Adrenal gland (tissue), 12 donors: Measurements from ENCODE around the gene FTL. TPM values are rescaled to one million over a fixed set of nuclear protein-coding genes. Genes with fewer than 3 reads are reported as not detected.
A peak's percentile ranks its signal among the peaks of the same experiment; 100 is the strongest.

Source experiments
- DNase-seq, 7 donors: peaks; one replicate each; pipeline ENCODE4 v3.0.0-alpha.2; 2019 to 2020
- H3K27ac ChIP-seq, 5 donors: fragments of 200-600 bp; sonication (generic) in 4 of 5; 1 replicate in 3 of 5; 2 replicates in 2 of 5; pipeline versions ENCODE4 v1.5.1 to v1.8.0; 2016 to 2020; ENCODE audit warnings: mild to moderate bottlenecking in 1 of 5
- H3K27me3 ChIP-seq: fragments of 200-600 bp; 2 replicates; pipeline ENCODE4 v1.8.0; 2021
- H3K36me3 ChIP-seq, 2 donors: fragments of 200-600 bp; replicated peaks in 1 of 2; 1 replicate in 1 of 2; 2 replicates in 1 of 2; pipeline versions ENCODE4 v1.5.1 to v1.8.0; 2018 to 2022
- H3K4me1 ChIP-seq, 2 donors: fragments of 200-600 bp; replicated peaks in 1 of 2; 1 replicate in 1 of 2; 2 replicates in 1 of 2; pipeline versions ENCODE4 v1.5.1 to v1.8.0; 2018 to 2021
- H3K4me3 ChIP-seq, 4 donors: fragments of 200-600 bp; sonication (generic) in 3 of 4; one replicate each; pipeline ENCODE4 v1.5.1; 2016 to 2018
- H3K9me3 ChIP-seq, 3 donors: fragments of 200-600 bp; sonication (generic) in 1 of 3; replicated peaks in 1 of 3; 1 replicate in 2 of 3; 2 replicates in 1 of 3; pipeline versions ENCODE4 v1.5.1 to v1.8.0; 2016 to 2021
- CTCF ChIP-seq, 6 experiments: fragments of 450-650 bp in 4 of 6; fragments of 200-600 bp in 2 of 6; sonication (generic) in 1 of 6; IDR thresholded peaks; 1 replicate in 5 of 6; 2 replicates in 1 of 6; pipeline versions ENCODE4 v1.5.1 to v1.8.0; 2016 to 2021; ENCODE audit warnings: antibody characterized with exemption in 6 of 6, mild to moderate bottlenecking in 2 of 6, moderate library complexity in 1 of 6
- POLR2A ChIP-seq, 2 donors: fragments of 450-650 bp; IDR thresholded peaks; one replicate each; pipeline ENCODE4 v1.6.1; 2017; ENCODE audit warnings: antibody characterized with exemption in 2 of 2, mild to moderate bottlenecking in 2 of 2, moderate library complexity in 1 of 2
- WGBS, 4 donors: extraction: QIAGEN DNeasy Blood & Tissue Kit in 2 of 4; methylation state at CpG; one replicate each; pipeline versions ENCODE4 v1.1.5 to v1.1.7; 2013 to 2017; 5-methylcytosine and 5-hydroxymethylcytosine counted together
- intact Hi-C, 2 donors: fragments of 100-400 bp; cut with DNase I; formaldehyde crosslinking; loops; one replicate each; pipeline versions ENCODE4 v1.14.1 to v1.15.0; 2022 to 2023
- polyA plus RNA-seq, 3 donors: library from polyadenylated mRNA; stranded (reverse); fragments of 200-250 nt in 2 of 3; fragments of 350-450 nt in 1 of 3; fragmentation: Illumina TruSeq in 1 of 3; extraction: RNeasy Lipid Tissue Mini Kit (QIAGEN cat#74804) in 1 of 3; gene quantifications; one replicate each; pipeline ENCODE4 v1.2.3, GENCODE V29; 2013 to 2014
- total RNA-seq, 9 donors: library from RNA; depleted of rRNA in 4 of 9; stranded (reverse); fragments of >200 nt in 4 of 9; fragments of 120-200 nt in 1 of 9; fragmentation: NEBNext Ultra II Directional in 1 of 9; extraction: Animal tissue kit (Norgen Biotek cat#: 25700) in 1 of 9; gene quantifications; one replicate each; pipeline versions ENCODE4 v1.1.0 to v1.2.4, GENCODE V29; 2013 to 2023
- donor health status: healthy with polysubstance abuse.
- donor health status: Bipolar disorder and iron deficiency.
- donor health status: DM: yes; HTN: yes; CAD: no.
- donor health status: DM: no; HTN: no; CAD: no.
- donor health status: DM: no; HTN: no; CAD: no.
- donor health status: DM: yes; HTN: yes; CAD: no.

The FTL gene
- total and polyA plus RNA-seq, 12 donors = 2,288 to 11,726 (median 4,068) TPM

DNA sequence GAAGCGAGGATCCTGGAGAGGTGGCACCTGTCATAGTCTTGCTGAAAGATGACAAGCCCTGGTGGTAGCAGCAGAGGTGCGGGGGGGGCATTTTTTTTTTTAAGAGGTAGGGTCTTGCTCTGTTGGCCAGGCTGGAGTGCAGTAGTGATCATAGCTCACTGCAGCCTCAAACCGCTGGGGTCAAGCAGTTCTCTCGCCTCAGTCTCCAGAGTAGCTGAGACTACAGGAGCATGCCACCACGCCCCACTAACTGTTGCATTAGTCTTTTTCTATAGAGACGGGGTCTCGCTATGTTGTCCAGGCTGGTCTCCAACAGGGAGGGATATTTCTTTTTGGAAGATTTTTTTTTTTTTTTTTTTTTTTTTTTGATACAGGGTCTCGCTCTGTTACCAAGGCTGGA lies 7.1 kb upstream of the FTL start:
- no peak for DNase-seq
- Histone ChIP-seq H3K4me3 (no peak overlapping the region), H3K36me3 (no peaks in the 10 kb centered on the region), H3K4me1 (peaks cover 0 to 10% of the 10 kb centered on the region in 2 donors), H3K27me3 (no peaks in the 10 kb centered on the region), H3K27ac (no peak overlapping the region), H3K9me3 (no peaks in the 10 kb centered on the region)
- 93 to 94% (median 93%) methylated on average over 8 of the region's 8 CpGs for WGBS, 4 donors
- intact Hi-C loops = no loop called here
- TF ChIP-seq POLR2A (IDR thresholded peaks at IDR 0.05) (no peak), CTCF (IDR thresholded peaks at IDR 0.05) (no peak)

- Histone ChIP-seq H3K4me1 (peaks cover 15 to 25% of the 10 kb centered on the region in 2 donors), H3K27ac (no peak overlapping the region), H3K27me3 (no peaks in the 10 kb centered on the region), H3K36me3 (no peaks in the 10 kb centered on the region), H3K9me3 (no peaks in the 10 kb centered on the region), H3K4me3 (no peak overlapping the region)
- TF ChIP-seq POLR2A (IDR thresholded peaks at IDR 0.05) = no peak
- no peak for TF ChIP-seq CTCF (IDR thresholded peaks at IDR 0.05)
- intact Hi-C loops = loop anchor here in 1 of 2 donors (10.0 kb wide), 1 partner anchor 85 kb away; the partner anchor contains the start of gene PPP1R15A
- WGBS, 4 donors = 80 to 85% (median 82%) methylated on average over 16 of the region's 16 CpGs
- DNase-seq = no peak
These were observed 5.5 kb upstream of the FTL start for GRCh38 chr19:48959341-48960239.

DNA sequence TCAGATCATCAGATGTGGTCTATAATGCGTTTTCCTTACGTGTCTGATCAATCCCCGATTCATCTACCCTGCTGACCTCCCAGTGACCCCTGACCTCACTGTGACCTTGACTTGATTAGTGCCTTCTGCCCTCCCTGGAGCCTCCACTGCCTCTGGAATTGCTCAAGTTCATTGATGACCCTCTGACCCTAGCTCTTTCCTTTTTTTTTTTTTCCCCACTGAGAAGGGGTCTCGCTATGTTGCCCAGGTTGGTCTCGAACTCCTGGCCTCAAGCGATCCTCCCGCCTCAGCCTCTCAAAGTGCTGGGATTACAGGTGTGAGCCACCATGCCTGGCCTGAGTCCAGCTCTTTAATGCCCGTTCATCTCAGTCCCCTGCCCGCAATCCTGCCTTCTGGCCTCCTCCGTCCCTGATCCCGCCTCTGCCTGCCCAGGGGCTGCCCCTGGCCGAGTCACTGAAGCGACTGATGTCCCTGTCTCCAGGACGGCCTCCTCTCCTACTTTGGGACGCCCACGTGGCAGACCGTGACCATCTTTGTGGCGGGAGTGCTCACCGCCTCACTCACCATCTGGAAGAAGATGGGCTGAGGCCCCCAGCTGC lies 4.0 kb upstream of the FTL start:
- H3K4me3 ChIP-seq = no peak overlapping the region
- DNase-seq = no peak
- H3K27me3 ChIP-seq = no peaks in the 10 kb centered on the region
- WGBS, 4 donors = 85 to 90% (median 85%) methylated on average over 19 of the region's 19 CpGs
- TF ChIP-seq CTCF (IDR thresholded peaks at IDR 0.05) (no peak), POLR2A (IDR thresholded peaks at IDR 0.05) (no peak)
- peaks cover 20% of the 10 kb centered on the region in 2 donors for H3K4me1 ChIP-seq
- H3K36me3 ChIP-seq = peaks cover 0 to 3% of the 10 kb centered on the region in 2 donors
- intact Hi-C loops = loop anchor here in 1 of 2 donors (10.0 kb wide), 1 partner anchor 86 kb away; the partner anchor contains the start of gene PPP1R15A
- H3K27ac ChIP-seq = no peak overlapping the region
- H3K9me3 ChIP-seq = no peaks in the 10 kb centered on the region

- Histone ChIP-seq H3K4me3 (no peak overlapping the region), H3K27ac (peak overlapping the region in 1 of 5 donors; percentile 62), H3K36me3 (peaks cover 0 to 8% of the 10 kb centered on the region in 2 donors), H3K9me3 (no peaks in the 10 kb centered on the region), H3K4me1 (peaks cover 25% of the 10 kb centered on the region in 2 donors), H3K27me3 (no peaks in the 10 kb centered on the region)
- TF ChIP-seq CTCF (IDR thresholded peaks at IDR 0.05) = no peak
- intact Hi-C loops = loop anchor here in 1 of 2 donors (10.0 kb wide), 1 partner anchor 87 kb away; the partner anchor contains the start of gene PPP1R15A
- no peak for DNase-seq
- 81 to 86% (median 85%) methylated on average over 11 to 12 of the region's 12 CpGs for WGBS, 4 donors
These were observed 3.5 kb upstream of the FTL start for GRCh38 chr19:48961673-48962028.
